ENCODE results near the gene HOXC12.

The HOXC12 gene

DNA sequence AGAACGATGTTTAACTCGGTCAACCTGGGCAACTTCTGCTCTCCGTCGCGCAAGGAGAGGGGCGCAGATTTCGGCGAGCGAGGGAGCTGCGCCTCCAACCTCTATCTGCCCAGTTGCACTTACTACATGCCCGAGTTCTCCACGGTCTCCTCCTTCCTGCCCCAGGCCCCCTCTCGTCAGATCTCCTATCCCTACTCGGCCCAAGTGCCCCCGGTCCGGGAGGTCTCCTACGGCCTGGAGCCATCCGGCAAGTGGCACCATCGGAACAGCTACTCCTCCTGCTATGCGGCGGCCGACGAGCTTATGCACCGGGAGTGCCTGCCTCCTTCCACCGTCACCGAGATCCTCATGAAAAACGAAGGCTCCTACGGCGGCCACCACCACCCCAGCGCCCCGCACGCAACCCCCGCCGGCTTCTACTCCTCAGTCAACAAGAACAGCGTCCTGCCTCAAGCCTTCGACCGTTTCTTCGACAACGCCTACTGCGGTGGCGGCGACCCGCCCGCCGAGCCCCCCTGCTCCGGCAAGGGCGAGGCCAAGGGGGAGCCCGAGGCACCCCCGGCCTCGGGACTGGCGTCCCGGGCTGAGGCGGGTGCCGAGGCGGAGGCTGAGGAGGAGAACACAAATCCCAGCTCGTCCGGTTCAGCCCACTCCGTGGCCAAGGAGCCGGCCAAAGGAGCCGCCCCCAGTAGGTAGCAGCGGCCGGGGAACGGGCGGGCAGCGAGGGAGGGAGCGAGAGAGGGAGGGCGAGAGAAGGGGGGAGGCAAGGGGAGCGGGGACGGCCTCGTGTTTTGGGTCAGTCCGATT is 18.7 kb downstream of the HOXC12 start:
- DNase-seq = peak; percentile 25

DNA sequence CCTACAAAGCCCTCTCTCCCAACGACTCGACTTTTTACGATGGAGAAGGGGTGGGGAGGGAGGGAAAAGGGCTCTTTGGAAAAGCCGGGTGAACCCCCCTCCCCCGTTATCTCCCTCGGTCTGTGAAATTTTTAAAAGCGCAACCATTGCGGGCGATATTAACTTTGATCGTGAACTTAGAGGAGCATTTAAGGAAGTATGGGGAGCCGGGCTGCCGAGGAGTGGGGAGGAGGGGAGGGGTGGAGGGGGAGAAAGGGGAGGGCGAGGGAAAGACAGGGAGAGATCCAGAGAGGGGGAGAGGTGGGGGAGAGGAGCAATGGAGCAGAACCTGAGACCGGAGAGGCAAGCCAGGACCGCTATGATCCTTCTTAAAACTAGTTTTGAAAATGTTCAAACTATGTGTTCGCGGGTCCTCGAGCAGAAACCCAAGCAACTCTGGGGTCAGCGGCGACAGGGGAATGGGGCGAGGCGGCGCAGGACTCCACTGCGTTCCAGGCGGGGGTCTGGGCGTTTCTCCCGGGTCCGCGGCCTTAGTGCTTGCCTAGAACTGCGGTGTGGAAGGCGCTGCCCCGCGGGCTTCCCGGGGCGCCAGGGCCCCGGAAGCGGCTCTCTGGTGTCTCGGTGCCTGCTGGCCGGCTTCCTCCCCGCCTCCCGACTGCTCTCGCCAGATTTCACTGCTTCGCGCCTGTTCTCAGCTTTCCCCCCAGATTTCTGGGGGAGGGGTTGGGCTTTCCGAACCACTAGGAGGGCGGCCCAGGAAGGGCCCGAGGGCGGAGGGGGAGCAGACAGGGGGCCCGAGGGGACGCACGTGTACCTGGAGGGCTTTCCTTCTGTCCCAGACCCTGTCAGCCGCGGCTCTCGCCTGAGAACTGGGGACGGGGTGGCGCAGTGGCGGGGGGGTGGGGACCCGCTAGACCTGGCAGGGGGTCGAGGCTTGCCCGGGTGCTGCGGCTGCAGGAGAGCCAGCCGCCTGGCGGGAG is 19.7 kb downstream of the HOXC12 start, which contains the start of gene HOTAIR:
Gene HOTAIR, minus strand, starts transcription at position 871 of the 980 bp plus-strand sequence.
- peak; percentile 47 for DNase-seq

DNA sequence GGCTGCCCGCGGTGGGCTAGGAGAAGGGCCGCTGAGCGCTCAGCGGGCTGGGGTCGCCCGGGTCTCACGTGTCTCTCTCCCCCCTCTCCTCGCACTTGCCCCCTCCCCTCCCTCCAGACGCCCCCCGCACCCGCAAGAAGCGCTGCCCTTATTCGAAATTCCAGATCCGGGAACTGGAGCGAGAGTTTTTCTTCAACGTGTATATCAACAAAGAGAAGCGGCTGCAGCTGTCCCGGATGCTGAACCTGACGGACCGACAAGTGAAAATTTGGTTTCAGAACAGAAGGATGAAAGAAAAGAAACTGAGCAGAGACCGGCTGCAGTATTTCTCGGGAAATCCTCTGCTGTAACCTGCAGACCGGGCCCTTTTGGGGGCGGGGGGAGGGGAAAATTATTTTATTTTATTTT is 20.4 kb downstream of the HOXC12 start:
- no peak for DNase-seq

DNA sequence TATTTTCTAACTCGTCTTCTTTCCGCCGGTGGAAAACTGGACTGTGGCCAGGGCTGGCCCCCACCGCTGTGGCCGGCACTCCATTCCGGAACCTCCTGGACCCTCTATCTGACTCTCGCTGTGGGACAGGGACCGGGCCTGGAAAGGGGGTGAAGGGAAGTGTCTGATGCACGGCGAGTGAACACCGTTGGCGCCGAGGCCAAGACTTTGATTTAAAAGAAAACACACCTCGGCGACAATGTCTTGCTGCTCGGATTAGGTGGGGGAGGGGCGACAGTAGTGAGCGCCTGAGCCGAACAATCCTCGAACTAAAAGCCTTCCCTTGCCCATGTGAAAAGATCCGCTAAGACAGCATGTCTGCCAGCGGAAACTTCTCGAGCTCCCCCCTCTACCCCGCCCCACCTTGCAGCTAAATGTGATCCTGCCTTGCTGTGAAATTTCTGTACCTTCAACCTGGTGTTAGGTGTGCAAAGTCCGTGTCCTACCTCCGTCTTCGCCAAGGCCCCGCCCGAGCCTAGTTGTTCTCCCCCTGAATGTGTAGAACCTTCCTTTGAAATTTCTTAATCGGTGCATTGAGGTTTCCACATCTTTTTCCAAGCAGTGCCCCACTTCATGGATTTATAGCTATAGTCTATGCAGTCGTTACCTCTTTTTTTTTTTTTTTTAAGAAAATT is 20.9 kb downstream of the HOXC12 start:
- DNase-seq = no peak

DNA sequence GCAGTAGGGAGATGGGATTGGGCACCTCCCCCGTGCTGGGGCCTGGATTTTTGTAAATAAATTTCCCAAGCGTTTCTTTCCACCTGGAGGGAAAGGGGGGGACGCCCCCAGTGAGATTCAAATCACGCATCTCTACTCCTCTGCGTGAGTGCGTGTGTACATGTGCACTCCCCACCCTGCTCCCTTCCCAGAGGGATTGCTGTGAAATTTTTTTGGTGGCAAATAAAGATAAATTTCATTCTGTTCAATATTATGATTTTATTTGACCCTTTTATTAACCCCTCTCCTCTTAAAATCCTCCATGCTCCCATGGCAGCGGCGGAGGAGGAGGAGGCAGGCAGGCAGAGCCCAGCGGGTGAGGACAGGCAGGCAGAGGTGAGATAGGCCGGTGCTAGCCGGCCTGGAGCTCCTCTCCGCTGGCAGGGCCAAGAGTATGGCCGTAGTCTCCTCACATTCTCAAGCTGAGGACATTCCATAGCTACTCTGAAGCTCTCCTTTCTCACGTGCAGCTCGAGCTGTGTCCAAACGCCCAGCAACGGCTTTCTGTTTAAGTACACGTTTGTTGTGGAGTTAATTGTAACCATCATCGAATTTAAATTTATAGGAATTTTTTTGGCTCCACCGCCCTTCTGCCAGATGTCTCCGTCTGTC is 21.6 kb downstream of the HOXC12 start:
- DNase-seq = no peak

DNA sequence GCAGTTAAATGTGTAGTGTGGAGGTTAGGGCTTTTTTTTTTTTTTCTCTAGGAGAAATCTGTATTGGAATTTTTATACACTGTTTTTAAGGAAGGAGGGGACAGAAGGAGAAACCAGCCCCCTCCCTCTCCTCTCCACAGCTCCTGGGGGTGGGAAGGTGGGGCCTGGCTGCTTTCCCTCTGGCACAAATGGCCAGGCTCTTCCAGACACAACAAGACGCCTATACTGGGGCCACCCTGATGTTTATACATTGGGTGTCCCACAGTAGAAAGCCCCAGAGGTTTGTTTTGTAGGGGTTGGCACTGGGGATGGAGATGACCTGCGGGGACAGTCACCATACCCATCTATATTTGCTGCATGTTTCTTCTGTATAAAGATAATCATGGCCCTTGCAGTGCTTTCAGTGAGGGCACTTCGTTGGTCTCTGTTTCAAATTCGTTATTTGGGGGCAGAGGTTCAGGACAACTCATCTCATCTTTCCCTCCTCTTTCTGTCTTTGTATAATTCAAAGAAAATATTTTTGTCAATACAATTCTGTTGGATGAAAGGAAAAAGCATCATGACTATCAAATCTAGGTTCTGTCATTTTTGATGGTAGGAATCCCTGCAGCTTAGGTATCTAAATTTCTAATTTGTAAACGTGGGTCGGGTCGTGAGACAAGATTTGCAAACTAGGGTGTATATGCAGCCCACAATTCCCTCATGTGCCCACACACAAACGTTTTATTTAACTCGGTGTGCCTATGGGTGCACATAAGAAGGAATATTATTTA is 22.3 kb downstream of the HOXC12 start:
- DNase-seq = no peak

DNA sequence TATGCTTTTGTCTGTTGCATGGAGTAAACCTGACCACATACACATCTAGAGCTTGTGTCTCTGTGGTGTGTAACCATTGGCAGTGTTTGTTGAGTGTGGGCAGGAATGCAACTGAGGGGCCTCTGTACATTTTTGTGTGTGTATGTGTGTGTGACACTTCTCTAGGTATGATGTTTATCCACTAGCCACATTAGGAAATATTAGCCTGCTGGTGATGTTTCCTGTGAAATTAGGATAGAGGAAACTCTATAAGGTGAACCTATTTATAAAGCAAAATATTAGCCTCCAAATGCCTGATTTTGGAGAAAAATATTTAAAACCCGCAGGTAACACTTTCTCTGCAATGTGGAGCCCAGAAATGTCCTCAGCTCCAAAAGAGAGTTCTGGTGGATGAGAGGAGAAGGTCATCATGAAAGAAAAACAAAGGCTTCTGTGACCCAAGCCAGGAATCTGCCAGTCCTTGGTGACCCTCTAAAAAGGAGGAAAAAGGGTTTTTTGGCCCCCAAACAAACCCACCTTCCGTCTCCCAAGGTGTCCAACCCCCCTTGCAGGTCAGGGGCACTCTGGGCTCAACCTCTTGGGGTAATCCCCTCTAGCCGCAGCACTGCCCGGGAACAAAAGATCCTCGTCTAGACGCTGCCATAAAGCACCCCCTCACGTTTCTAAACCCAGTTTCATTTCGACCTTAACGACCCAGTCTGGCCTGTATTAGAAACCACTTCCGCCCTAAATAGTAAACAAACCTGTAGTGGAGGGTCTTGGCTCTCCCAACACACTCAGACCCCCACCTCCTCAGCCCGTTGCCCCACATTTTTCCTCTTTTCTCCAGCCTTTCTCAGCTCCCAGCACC is 23.1 kb downstream of the HOXC12 start:
- no peak for DNase-seq

DNA sequence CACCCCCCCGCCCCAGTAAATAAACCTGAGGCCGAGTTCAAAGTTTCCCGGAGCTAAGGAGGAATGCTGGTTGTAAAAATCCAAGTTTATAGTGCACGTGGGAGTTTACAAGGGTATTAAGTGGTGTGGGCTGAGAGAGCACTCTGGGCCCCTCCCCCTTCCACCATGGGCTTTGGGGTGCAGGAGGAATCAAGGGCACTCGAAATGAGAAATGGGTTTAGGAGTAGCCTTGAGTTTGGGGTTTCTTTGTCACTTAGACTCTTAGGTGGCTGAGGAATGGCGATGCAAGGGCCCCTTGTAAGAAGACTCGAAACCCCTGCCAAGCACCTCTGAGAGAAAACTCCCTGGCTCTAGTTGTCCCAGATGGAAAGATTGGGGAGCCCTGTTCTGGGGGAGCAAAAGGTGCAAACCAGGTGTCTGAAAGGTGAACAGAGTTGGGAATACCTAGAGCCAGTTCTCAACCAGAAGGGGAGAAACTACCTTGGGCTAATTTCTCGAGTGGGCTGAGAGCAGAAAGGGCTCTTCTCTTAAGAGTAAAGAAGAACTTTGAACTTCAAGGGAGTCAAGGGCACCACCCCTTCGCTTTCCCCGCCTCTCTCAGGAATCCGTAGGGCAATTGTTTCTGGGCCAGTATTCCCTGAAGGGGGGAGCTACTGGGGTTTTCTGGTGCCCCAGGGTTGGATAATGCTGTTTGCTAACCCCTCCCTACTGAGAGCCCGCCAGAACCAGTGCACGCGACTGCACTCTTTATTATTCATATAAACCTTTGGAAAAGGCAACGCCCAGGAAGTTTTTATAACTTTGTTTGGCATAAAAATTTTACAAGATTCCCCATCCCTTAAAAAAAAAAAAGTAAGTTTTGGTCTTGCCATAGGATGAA is 24.0 kb downstream of the HOXC12 start:
- DNase-seq = no peak

DNA sequence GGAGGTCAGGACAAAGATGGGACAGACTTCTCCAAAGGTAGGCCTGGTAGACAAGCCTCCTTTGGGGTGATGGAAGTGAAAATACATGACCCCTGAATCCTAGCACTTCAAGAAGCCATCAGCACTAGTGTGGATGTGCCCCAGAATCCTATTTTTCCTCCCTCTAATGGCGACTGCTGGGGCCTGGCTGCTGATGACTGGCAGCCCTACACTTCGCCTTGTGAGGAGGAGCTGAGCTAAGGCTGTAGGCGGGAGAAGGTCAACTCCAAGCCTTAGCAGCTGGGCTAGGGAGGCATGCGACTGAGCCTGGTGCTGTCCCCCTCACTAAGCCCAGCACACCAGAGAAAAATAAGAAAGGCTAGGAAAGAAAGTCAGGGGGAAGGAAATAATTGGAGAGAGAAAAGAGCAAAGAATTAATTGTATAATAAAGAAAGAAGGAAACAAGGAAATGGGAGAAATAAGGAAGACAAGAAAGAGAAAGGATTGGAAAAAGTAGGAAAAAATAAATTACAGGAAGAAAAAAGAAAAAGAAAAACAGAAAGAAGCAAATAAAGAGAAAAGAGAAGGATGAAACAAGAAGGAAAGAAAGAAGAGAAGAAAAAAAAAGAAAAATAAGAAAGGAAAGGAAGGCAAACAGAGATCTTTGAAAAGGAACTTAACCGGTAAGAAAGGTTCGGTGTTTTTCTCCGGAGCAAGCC is 25.6 kb downstream of the HOXC12 start:
- no peak for DNase-seq

DNA sequence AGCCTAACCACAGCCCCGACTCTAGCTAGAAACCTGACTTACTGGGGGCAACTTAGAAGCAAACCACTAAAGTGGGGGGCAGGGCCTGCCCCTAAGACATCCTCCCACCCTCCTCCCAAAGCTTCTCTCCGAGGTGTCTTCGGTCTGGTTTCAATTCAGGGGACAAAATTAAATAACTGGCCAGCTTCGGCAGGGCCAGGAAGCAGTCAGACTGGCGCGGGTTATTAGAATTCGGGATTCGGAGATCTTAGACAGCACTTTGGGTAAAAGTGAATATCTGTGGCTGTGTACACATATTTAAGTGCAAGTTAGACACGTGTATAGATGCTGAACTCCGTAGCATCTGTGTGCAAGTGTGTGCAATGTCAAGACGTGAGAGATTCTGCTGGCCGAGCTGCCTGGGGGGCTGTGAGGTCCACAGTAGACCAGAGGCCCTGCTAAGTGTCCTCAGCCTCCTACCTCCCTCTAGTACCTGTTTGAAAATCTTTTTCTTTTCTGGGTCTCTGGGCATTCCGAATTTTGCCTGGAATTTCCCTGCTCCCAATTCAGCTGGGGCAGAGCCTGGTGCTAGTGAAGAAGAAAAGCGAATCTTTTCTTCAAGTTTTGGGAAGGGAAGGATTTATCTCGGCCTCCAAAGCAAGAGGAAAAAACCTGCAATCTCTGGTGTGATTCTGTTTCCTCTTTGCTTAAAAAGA is 26.2 kb downstream of the HOXC12 start:
- DNase-seq = no peak

DNA sequence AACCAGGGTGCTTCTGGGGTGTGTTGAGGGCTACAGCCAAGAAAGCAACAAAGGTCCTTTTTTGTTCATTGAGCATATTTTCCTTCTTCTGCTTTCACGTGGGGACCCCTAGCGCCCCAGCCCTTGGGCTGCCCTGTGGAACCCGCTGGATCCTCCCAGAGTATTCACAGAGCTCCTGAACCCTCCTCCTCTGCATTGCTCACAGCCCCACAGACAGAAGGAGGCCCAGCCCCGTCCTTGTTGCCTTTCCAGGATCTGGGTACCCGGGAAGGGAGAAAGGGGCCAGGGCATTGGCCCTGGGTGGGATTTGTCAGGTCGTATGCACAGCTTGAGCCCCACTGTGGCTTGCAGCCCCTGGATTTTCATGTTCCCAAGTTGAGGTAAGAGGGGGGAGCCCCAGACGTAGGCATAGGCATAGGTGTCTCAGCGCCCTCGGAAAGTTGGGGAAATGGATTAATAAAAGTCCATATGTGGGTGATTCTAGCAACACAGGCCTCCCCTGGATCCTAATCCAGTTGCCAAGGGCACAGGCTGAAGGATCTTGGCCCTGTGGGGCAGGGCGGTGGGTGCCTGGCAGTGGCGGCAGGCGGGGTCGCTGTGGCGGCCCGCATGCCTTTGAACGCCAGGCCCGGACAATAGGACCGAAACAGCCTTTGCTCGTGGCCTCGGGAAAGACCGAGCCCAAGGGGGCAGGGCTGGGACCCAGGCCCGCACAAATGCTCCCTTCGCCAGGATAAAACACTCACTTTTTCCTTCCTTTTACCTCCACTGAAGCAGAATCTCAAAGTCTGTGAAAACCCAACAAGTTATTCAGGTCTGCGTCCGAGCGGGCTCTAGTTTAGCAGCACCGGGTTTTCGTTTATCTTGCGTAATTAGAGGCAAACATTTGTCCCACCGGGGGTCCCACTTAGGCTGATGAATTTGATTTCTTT is 27.2 kb downstream of the HOXC12 start:
- DNase-seq = no peak

DNA sequence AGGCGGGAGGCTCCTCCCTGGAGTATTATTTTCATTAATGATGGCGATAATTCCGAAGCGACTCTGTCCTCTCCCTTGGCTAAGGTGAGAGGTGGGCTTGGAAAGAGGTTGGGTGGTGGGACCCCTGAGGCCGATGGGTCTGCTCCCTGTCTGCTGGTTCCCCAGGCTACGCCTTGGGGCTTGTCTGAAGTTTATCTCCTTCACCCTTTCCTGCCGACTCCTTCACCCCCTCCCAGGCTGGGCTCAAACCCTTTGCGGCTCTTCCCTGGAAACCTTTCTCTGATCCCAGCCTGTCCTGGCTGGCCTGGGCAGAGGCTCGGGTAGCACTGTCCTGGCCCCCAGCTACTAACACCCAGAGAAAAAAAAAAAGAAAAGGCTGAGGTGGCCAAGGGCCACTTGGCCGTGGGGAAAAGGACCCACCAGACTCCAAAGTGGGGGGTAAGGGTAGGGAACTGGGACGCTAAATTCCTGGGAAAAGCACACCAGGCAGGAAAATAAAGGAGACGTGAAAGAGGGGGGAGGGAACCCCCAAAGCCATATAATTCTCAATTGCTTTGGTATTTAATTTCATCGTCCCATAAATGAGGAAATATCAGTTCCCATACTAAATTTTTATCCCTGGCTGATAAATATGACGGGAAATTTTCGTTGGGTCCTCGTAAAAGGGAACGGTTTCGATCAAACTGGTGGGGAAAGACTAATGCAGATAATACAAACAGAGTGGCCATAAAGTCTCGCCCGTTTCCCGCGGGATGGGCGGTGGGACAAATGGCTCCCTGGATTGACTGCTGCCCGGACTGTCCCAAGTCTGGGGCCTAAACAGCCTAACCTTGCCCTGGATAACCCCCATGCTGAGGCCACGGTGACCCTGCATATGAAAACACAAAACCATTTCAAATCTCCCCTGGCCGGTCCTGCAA is 28.2 kb downstream of the HOXC12 start:
- DNase-seq = no peak

DNA sequence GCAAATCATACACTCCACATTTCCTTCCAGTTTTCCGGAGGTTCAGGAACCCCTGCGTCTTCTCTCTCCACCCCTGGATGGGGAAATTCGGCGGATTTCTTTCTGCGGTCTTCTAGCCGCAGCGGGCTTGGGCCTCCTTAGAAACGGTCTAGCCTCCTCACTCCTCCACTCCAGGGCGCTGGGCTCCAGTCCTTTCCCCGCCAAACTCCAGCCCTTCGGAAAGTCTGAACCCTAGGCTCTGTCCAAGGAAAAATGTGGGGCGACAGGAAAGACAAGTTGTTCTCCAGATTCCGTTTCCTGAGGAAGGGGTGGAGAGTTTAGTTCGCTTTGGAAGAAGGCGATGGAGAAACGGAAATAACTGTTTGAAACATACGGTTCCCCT is 28.9 kb downstream of the HOXC12 start:
- no peak for DNase-seq

DNA sequence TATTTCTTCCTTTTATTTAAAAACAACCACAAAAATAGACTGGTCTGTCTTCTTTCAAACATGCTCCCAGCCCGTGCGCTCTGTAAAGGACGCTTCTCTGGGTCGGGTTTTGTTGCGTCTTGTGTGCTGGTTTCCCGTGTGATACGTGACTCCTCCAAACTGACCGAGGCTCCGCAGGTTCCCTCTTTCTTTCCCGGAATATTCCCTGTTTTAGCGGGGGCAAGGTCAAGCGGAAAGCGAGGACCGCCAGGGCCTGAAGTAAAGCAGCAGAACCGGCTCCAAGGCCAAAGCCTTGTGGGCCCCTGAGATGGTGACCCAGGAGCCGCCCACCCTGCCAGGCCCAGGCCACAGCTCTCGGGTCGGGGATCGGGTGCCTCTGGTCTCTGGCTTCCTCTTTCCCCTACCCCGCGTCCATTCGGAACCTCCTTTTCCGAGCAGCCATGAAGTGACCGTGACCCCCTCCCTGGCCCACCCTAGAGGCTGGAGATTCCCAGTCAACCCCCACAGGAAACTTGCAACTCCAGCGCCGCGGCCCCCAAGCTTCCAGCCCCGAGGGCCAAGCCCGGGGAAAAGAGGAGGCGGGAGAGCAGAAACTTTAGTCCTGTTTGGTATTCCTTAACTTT is 29.4 kb downstream of the HOXC12 start:
- DNase-seq = no peak

DNA sequence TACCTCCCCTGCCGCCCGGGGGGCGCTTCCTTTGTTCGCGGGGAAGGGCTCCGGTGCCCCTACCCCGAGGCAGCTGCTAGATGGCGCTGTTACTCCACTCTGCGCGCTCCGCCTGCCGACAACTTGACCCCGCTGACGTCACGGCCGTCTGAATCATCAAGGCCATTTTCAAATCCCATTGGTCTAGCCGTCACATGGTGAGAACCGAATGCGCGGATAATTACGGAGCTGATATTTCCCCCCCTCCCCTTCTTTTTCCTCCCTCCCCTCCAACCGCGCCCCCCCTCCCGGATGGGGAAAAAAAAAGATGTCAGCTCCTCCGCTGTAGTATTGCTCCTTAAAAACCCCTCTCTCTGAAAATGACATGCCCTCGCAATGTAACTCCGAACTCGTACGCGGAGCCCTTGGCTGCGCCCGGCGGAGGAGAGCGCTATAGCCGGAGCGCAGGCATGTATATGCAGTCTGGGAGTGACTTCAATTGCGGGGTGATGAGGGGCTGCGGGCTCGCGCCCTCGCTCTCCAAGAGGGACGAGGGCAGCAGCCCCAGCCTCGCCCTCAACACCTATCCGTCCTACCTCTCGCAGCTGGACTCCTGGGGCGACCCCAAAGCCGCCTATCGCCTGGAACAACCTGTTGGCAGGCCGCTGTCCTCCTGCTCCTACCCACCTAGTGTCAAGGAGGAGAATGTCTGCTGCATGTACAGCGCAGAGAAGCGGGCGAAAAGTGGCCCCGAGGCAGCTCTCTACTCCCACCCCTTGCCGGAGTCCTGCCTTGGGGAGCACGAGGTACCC is 30.4 kb downstream of the HOXC12 start, which contains the start of gene HOXC10:
Gene HOXC10, plus strand, starts transcription at position 246 of the 791 bp plus-strand sequence. Its CDS starts 114 bp downstream, at position 360.
- DNase-seq = peak; percentile 95
